GM19240 (cell line): Measurements from ENCODE around the gene MACROD1.
"Not testable (repeated sequence)": the region's sequence is repeated elsewhere in the genome, so short reads cannot be mapped to it uniquely, and the experiment has no call there.

Experiments
- DNase-seq: peaks from one replicate; pipeline ENCODE4 v3.0.0; 2011; ENCODE audit warnings: low spot score; ENCODE audit not compliant: insufficient read length

MACROD1 gene

GRCh38 chr11:64058494-64058893 lies 107.4 kb downstream of the MACROD1 start:
- DNase-seq, result no peak

- no peak for DNase-seq
These were observed 108.0 kb downstream of the MACROD1 start for GRCh38 chr11:64057890-64058289.

- no peak for DNase-seq
These were observed 109.1 kb downstream of the MACROD1 start for GRCh38 chr11:64056861-64057260.

GRCh38 chr11:64056213-64056785 lies 109.6 kb downstream of the MACROD1 start:
- no peak for DNase-seq

GRCh38 chr11:64055077-64055476 lies 110.8 kb downstream of the MACROD1 start:
- no peak for DNase-seq

- DNase-seq, result no peak
These were observed 112.2 kb downstream of the MACROD1 start for GRCh38 chr11:64053699-64054098.

- no peak for DNase-seq
These were observed 112.8 kb downstream of the MACROD1 start for GRCh38 chr11:64052938-64053622.

- DNase-seq, result no peak
These were observed 113.5 kb downstream of the MACROD1 start for GRCh38 chr11:64052436-64052835.

- DNase-seq, result no peak
These were observed 114.6 kb downstream of the MACROD1 start for GRCh38 chr11:64051297-64051696.

GRCh38 chr11:64049509-64049908 lies 116.4 kb downstream of the MACROD1 start:
- no peak for DNase-seq

GRCh38 chr11:64048042-64048854 lies 117.7 kb downstream of the MACROD1 start:
- no peak for DNase-seq

GRCh38 chr11:64047373-64047772 lies 118.5 kb downstream of the MACROD1 start:
- not testable (repeated sequence) for DNase-seq

- DNase-seq, result no peak
These were observed 120.2 kb downstream of the MACROD1 start for GRCh38 chr11:64045700-64046099.

GRCh38 chr11:64044730-64045393 lies 121.1 kb downstream of the MACROD1 start:
- DNase-seq, result no peak

GRCh38 chr11:64043545-64043944 lies 122.4 kb downstream of the MACROD1 start:
- no peak for DNase-seq

- DNase-seq, result no peak
These were observed 123.6 kb downstream of the MACROD1 start for GRCh38 chr11:64042301-64042700.

GRCh38 chr11:64041846-64042245 lies 124.1 kb downstream of the MACROD1 start:
- no peak for DNase-seq

GRCh38 chr11:64040684-64041322 lies 125.1 kb downstream of the MACROD1 start:
- no peak for DNase-seq

GRCh38 chr11:64039012-64039665 lies 126.8 kb downstream of the MACROD1 start:
- DNase-seq, result no peak

- no peak for DNase-seq
These were observed 127.4 kb downstream of the MACROD1 start for GRCh38 chr11:64038500-64038899.
